K562 (cell line): ENCODE measurements around the gene G2E3. TPM values are rescaled to one million over a fixed set of nuclear protein-coding genes. Genes with fewer than 3 reads are reported as not detected.
A peak's percentile ranks its signal among the peaks of the same experiment; 100 is the strongest.

Source experiments
- ATAC-seq: fragments of 200-7000 bp; cut with Tn5 transposase; 3 replicates; pipeline ENCODE4 v1.9.1; 2020; ENCODE audit warnings: moderate library complexity
- BruUV-seq: library from RNA; stranded (reverse); fragments of 400-500 nt; replicated peaks from 2 replicates; lab custom pipeline; 2021; lab: Mats Ljungman, UMichigan
- CTCF ChIA-PET: fragments of 300-600 bp; formaldehyde crosslinking; extraction: SDS; loops from one replicate; lab custom pipeline; 2021; ENCODE audit warnings: low intra/inter-chr PET ratio; lab: Yijun Ruan, JAX
- POLR2A ChIA-PET: fragments of 300-600, 350-650 bp; sonication (Branson Sonifier 250); formaldehyde crosslinking; extraction: SDS; loops from one replicate; lab custom pipeline; 2021; ENCODE audit warnings: antibody characterized with exemption, inconsistent platforms; lab: Yijun Ruan, JAX
- DNase-seq, 4 experiments: peaks; one replicate each; pipeline versions ENCODE4 v3.0.0 to v3.0.0-alpha.2; 2011 to 2018; ENCODE audit warnings: low spot score in 3 of 4, mixed read lengths in 3 of 4; ENCODE audit errors: extremely low read depth in 1 of 4
- FAIRE-seq: peaks from 2 replicates; lab custom pipeline; 2011; peaks lifted over from hg19 to GRCh38; lab: Jason Lieb, UNC
- H2AFZ ChIP-seq: 2 replicates; pipeline ENCODE4 v1.6.0; 2011; ENCODE audit warnings: low read depth, low read length, control low read depth, inconsistent platforms
- H3K27ac ChIP-seq: fragments of 200-600 bp; 3 replicates; pipeline ENCODE4 v1.8.0; 2011; ENCODE audit warnings: low read depth, mild to moderate bottlenecking, control low read depth, inconsistent platforms, low read length, moderate library complexity, mixed read lengths; ENCODE audit errors: extremely low read depth
- H3K27me3 ChIP-seq, 2 experiments: fragments of 300-600 bp in 1 of 2; 2 replicates in 1 of 2; 3 replicates in 1 of 2; pipeline versions ENCODE4 v1.6.0 to v1.8.0; 2011; ENCODE audit warnings: inconsistent platforms in 2 of 2, low read length in 2 of 2, mild to moderate bottlenecking in 1 of 2, mixed read lengths in 1 of 2, moderate library complexity in 1 of 2; ENCODE audit not compliant: control insufficient read depth in 2 of 2, insufficient read depth in 2 of 2
- H3K36me3 ChIP-seq: fragments of 300-600 bp; 3 replicates; pipeline ENCODE4 v1.8.0; 2011; ENCODE audit warnings: mild to moderate bottlenecking, low read length, inconsistent platforms; ENCODE audit not compliant: control insufficient read depth, insufficient read depth
- H3K4me1 ChIP-seq, 2 experiments: fragments of 200-600 bp in 1 of 2; replicated peaks in 1 of 2; 2 replicates in 1 of 2; 3 replicates in 1 of 2; pipeline versions ENCODE4 v1.5.1 to v1.8.0; 2011; ENCODE audit warnings: inconsistent platforms in 2 of 2, low read length in 2 of 2, mild to moderate bottlenecking in 1 of 2, mixed read lengths in 1 of 2, moderate library complexity in 1 of 2; ENCODE audit not compliant: control insufficient read depth in 2 of 2, insufficient read depth in 2 of 2
- H3K4me2 ChIP-seq: 2 replicates; pipeline ENCODE4 v1.6.1; 2011; ENCODE audit warnings: low read length, control low read depth, inconsistent platforms, mixed read lengths; ENCODE audit not compliant: insufficient read depth
- H3K4me3 ChIP-seq: fragments of 200-600 bp; sonication (generic), shearing (Covaris generic); 2 replicates; pipeline ENCODE4 v1.5.1; 2016; ENCODE audit warnings: control low read depth, inconsistent platforms
- H3K79me2 ChIP-seq: fragments of 200-600 bp; 3 replicates; pipeline ENCODE4 v1.8.0; 2011; ENCODE audit warnings: low read length, inconsistent platforms; ENCODE audit not compliant: control insufficient read depth, insufficient read depth
- H3K9ac ChIP-seq, 2 experiments: 2 replicates each; pipeline versions ENCODE4 v1.6.0 to v1.6.1; 2011; ENCODE audit warnings: low read depth in 2 of 2, low read length in 2 of 2, control low read depth in 1 of 2, inconsistent platforms in 1 of 2, mild to moderate bottlenecking in 1 of 2, mixed read lengths in 1 of 2; ENCODE audit not compliant: insufficient read depth in 1 of 2
- H3K9me1 ChIP-seq: one replicate; pipeline ENCODE4 v1.6.0; 2011; ENCODE audit warnings: inconsistent platforms, mild to moderate bottlenecking, low read length, moderate library complexity; ENCODE audit not compliant: control insufficient read depth, insufficient read depth
- H3K9me3 ChIP-seq: replicated peaks from 2 replicates; pipeline ENCODE4 v1.5.1; 2011; ENCODE audit warnings: low read depth, low read length, inconsistent platforms; ENCODE audit not compliant: control insufficient read depth, insufficient read depth
- H4K20me1 ChIP-seq: replicated peaks from 2 replicates; pipeline ENCODE4 v1.6.1; 2011; ENCODE audit warnings: low read length, inconsistent platforms, mixed read lengths; ENCODE audit not compliant: control insufficient read depth, insufficient read depth
- CEBPB ChIP-seq: fragments of 450-650 bp; IDR thresholded peaks from 2 replicates; pipeline ENCODE4 v1.6.1; 2016; ENCODE audit warnings: missing genetic modification characterization, missing compliant biosample characterization
- CSDE1 ChIP-seq, 2 experiments: fragments of 450-650 bp; IDR thresholded peaks; 2 replicates each; pipeline ENCODE4 v1.6.1; 2016; ENCODE audit warnings: mild to moderate bottlenecking in 1 of 2
- GATA2 ChIP-seq: sonication (generic); formaldehyde crosslinking; IDR thresholded peaks from 2 replicates; pipeline ENCODE4 v1.4.0; 2020; ENCODE audit warnings: mild to moderate bottlenecking, missing genetic modification reagents
- GTF2E2 ChIP-seq: fragments of 200-800 bp; sonication (Bioruptor generic); IDR thresholded peaks from 2 replicates; pipeline ENCODE4 v1.6.1; 2016; ENCODE audit warnings: missing genetic modification characterization, missing compliant biosample characterization
- KHSRP ChIP-seq: fragments of 450-650 bp; IDR thresholded peaks from 2 replicates; pipeline ENCODE4 v1.6.1; 2017
- NFE2L1 ChIP-seq: fragments of 450-650 bp; IDR thresholded peaks from 2 replicates; pipeline ENCODE4 v1.6.1; 2016; ENCODE audit warnings: missing genetic modification characterization, low read depth, mild to moderate bottlenecking, missing compliant biosample characterization, moderate library complexity, borderline replicate concordance
- NFXL1 ChIP-seq: fragments of 450-650 bp; formaldehyde crosslinking; IDR thresholded peaks from 2 replicates; pipeline ENCODE4 v1.4.0; 2021; ENCODE audit warnings: mild to moderate bottlenecking
- NKRF ChIP-seq: fragments of 450-650 bp; IDR thresholded peaks from 2 replicates; pipeline ENCODE4 v1.6.1; 2016; ENCODE audit warnings: borderline replicate concordance
- POU5F1 ChIP-seq: fragments of 150-350 bp; IDR thresholded peaks from 2 replicates; pipeline ENCODE4 v1.6.1; 2014; ENCODE audit warnings: borderline replicate concordance, low read length, low read depth, mild to moderate bottlenecking; ENCODE audit not compliant: partially characterized antibody
- RBBP5 ChIP-seq: fragments of 200-600 bp; sonication (generic); IDR thresholded peaks from 2 replicates; pipeline ENCODE4 v1.6.1; 2012; ENCODE audit warnings: borderline replicate concordance, mild to moderate bottlenecking, low read length, control low read depth, inconsistent platforms; ENCODE audit not compliant: insufficient read depth, poor library complexity, severe bottlenecking
- SPI1 ChIP-seq: IDR thresholded peaks from 2 replicates; pipeline ENCODE4 v1.6.1; 2011; ENCODE audit warnings: low read depth, low read length, control low read depth, borderline replicate concordance
- ZBTB17 ChIP-seq: fragments of 450-650 bp; formaldehyde crosslinking; IDR thresholded peaks from 2 replicates; pipeline ENCODE4 v1.4.0; 2020; ENCODE audit warnings: mild to moderate bottlenecking
- WGBS: fragments of 100-300 bp; shearing (Covaris generic); methylation state at CpG from one replicate; pipeline ENCODE4 v1.1.6; 2016; ENCODE audit warnings: low coverage, mixed read lengths; ENCODE audit not compliant: insufficient coverage; ENCODE audit errors: missing lambda C conversion rate; 5-methylcytosine and 5-hydroxymethylcytosine counted together
- in situ Hi-C: fragments of 300-500 bp; cut with MboI; formaldehyde crosslinking; loops from 4 replicates; pipeline ENCODE4 v1.15.0; 2018; ENCODE audit warnings: inconsistent platforms, mixed read lengths
- intact Hi-C: fragments of 100-400 bp; cut with micrococcal nuclease; formaldehyde crosslinking; loops from 2 replicates; pipeline ENCODE4 v1.14.2; 2022
- polyA plus RNA-seq, 8 experiments: library from polyadenylated mRNA; depleted of rRNA in 4 of 8; stranded (reverse) in 5 of 8; unstranded in 3 of 8; fragments of >200 nt; fragmentation: Nextera tagmentation in 2 of 8; fragmentation: Illumina TruSeq in 1 of 8; extraction: Ambion mirVana in 2 of 8; extraction: Trizol in 1 of 8; gene quantifications; 2 replicates each; pipeline versions ENCODE4 v1.2.1 to v1.2.3, GENCODE V29; 2011 to 2014; ENCODE audit warnings: inconsistent platforms in 1 of 8, missing spikeins in 1 of 8
- total RNA-seq, 7 experiments: library from RNA; depleted of rRNA in 6 of 7; stranded (reverse); fragments of >200 nt in 6 of 7; fragmentation: Illumina TruSeq in 2 of 7; extraction: Trizol in 2 of 7; gene quantifications; 2 replicates each; pipeline versions ENCODE4 v1.2.1 to v1.2.3, GENCODE V29; 2011 to 2021; ENCODE audit warnings: low replicate concordance in 1 of 7
- TF ChIP-seq, protein P1 (sequence below): IDR thresholded peaks from 2 replicates; pipeline ENCODE4 v1.6.1; 2014; ENCODE audit warnings: antibody characterized with exemption
- TF ChIP-seq, protein P2 (sequence below): fragments of 450-650 bp; IDR thresholded peaks from 2 replicates; pipeline ENCODE4 v1.6.1; 2016
- TF ChIP-seq, protein P3 (sequence below): sonication (generic); formaldehyde crosslinking; IDR thresholded peaks from 2 replicates; pipeline ENCODE4 v1.8.1; 2023; ENCODE audit warnings: mild to moderate bottlenecking, missing genetic modification reagents

G2E3 gene
- total and polyA plus RNA-seq, 9 of the 15 experiments (the other 6 are each of a cell fraction or from before 2014, with no cell fraction given), result 9.8 to 53.5 (median 24.7) TPM

GRCh38 chr14:30621354-30621939, 62.5 kb downstream of the G2E3 start:
- CTCF ChIA-PET, result no interaction called here
- Histone ChIP-seq H3K36me3 (peaks cover 28% of the 10 kb centered on the region), H3K4me2 (peak overlapping the region; percentile 96), H3K9me3 (no peaks in the 10 kb centered on the region; the same call in 1 of the 2 replicates), H3K9me1 (no peaks in the 10 kb centered on the region), H3K9ac (peak overlapping the region; percentile 87 to 95), H3K27me3 (no peaks in the 10 kb centered on the region), H3K4me3 (peak overlapping the region; percentile 79), H4K20me1 (no peaks in the 10 kb centered on the region; the same call in 1 of the 2 replicates), H3K27ac (peak overlapping the region; percentile 98), H3K79me2 (peaks cover 45% of the 10 kb centered on the region), H2AFZ (peak overlapping the region; percentile 94), H3K4me1 (peaks cover 0 to 9% of the 10 kb centered on the region in 2 experiments; a peak in 4 of 5 replicates)
- 0% methylated on average over 12 of the region's 17 CpGs for WGBS
- peak; percentile 85 for FAIRE-seq
- ATAC-seq, result peak; percentile 54
- peak in 2 of 4 experiments; percentile 6 to 43 for DNase-seq
- POLR2A ChIA-PET, result interaction anchor here (0.5 to 2.1 kb wide), 5 partner anchors 9 to 436 kb away, joined by 3 to 7 read pairs (median 3); no protein-coding TSS in a partner anchor
- in situ Hi-C loops (no loop called here), intact Hi-C loops (no loop called here)
- BruUV-seq, result TSS peak; percentile 96
- TF ChIP-seq CSDE1 (IDR thresholded peaks at IDR 0.05), result no peak
- no peak for TF ChIP-seq POU5F1
- TF ChIP-seq GTF2E2, result peak; percentile 23; the same call in 1 of the 2 replicates
- no peak for TF ChIP-seq NFXL1 (CRISPR knock-in tag)
- TF ChIP-seq, protein P1, sequence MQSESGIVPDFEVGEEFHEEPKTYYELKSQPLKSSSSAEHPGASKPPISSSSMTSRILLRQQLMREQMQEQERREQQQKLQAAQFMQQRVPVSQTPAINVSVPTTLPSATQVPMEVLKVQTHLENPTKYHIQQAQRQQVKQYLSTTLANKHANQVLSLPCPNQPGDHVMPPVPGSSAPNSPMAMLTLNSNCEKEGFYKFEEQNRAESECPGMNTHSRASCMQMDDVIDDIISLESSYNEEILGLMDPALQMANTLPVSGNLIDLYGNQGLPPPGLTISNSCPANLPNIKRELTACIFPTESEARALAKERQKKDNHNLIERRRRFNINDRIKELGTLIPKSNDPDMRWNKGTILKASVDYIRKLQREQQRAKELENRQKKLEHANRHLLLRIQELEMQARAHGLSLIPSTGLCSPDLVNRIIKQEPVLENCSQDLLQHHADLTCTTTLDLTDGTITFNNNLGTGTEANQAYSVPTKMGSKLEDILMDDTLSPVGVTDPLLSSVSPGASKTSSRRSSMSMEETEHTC, result no peak
- TF ChIP-seq, protein P2, sequence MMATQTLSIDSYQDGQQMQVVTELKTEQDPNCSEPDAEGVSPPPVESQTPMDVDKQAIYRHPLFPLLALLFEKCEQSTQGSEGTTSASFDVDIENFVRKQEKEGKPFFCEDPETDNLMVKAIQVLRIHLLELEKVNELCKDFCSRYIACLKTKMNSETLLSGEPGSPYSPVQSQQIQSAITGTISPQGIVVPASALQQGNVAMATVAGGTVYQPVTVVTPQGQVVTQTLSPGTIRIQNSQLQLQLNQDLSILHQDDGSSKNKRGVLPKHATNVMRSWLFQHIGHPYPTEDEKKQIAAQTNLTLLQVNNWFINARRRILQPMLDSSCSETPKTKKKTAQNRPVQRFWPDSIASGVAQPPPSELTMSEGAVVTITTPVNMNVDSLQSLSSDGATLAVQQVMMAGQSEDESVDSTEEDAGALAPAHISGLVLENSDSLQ, result peak; percentile 80
- TF ChIP-seq CEBPB (tag), result peak; percentile 46
- TF ChIP-seq GATA2 (CRISPR knock-in tag), result peak; percentile 35; the same call in 1 of the 2 replicates
- TF ChIP-seq KHSRP, result no peak
- no peak for TF ChIP-seq ZBTB17 (CRISPR knock-in tag)
- TF ChIP-seq, protein P3, sequence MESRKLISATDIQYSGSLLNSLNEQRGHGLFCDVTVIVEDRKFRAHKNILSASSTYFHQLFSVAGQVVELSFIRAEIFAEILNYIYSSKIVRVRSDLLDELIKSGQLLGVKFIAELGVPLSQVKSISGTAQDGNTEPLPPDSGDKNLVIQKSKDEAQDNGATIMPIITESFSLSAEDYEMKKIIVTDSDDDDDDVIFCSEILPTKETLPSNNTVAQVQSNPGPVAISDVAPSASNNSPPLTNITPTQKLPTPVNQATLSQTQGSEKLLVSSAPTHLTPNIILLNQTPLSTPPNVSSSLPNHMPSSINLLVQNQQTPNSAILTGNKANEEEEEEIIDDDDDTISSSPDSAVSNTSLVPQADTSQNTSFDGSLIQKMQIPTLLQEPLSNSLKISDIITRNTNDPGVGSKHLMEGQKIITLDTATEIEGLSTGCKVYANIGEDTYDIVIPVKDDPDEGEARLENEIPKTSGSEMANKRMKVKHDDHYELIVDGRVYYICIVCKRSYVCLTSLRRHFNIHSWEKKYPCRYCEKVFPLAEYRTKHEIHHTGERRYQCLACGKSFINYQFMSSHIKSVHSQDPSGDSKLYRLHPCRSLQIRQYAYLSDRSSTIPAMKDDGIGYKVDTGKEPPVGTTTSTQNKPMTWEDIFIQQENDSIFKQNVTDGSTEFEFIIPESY (CRISPR knock-in tag), result 0 out of 2 replicates have a peak, but pooled peaks have one; percentile 20
- no peak for TF ChIP-seq SPI1
- TF ChIP-seq RBBP5, result no peak
- TF ChIP-seq NKRF, result no peak
- no peak for TF ChIP-seq NFE2L1
